Lower leg skin (tissue), 4 donors: Measurements from ENCODE around the gene USF1. TPM values are rescaled to one million over a fixed set of nuclear protein-coding genes. Genes with fewer than 3 reads are reported as not detected.

Experiments used
- DNase-seq, 2 donors: peaks; one replicate each; pipeline ENCODE4 v3.0.0-alpha.2; 2019; ENCODE audit warnings: low spot score in 2 of 2
- H3K4me3 ChIP-seq: fragments of 200-600 bp; sonication (generic); 2 replicates; pipeline ENCODE4 v1.5.1; 2017; ENCODE audit warnings: mild to moderate bottlenecking, low read depth; ENCODE audit not compliant: poor library complexity, severe bottlenecking
- CTCF ChIP-seq, 3 donors: fragments of 450-650 bp; IDR thresholded peaks; one replicate each; pipeline ENCODE4 v1.5.1; 2016; ENCODE audit warnings: antibody characterized with exemption in 3 of 3, mild to moderate bottlenecking in 3 of 3, moderate library complexity in 2 of 3
- POLR2A ChIP-seq, 2 donors: fragments of 450-650 bp; IDR thresholded peaks; one replicate each; pipeline ENCODE4 v1.6.1; 2016 to 2017; ENCODE audit warnings: antibody characterized with exemption in 2 of 2, mild to moderate bottlenecking in 1 of 2, moderate library complexity in 1 of 2
- WGBS, 2 donors: methylation state at CpG; one replicate each; pipeline ENCODE4 v1.1.5; 2018; 5-methylcytosine and 5-hydroxymethylcytosine counted together
- intact Hi-C: fragments of 100-400 bp; cut with DNase I; formaldehyde crosslinking; loops from one replicate; pipeline ENCODE4 v1.15.0; 2023; ENCODE audit warnings: low total_unique reads
- total RNA-seq, 4 donors: library from RNA; depleted of rRNA; stranded (reverse); fragments of >200 nt; gene quantifications; one replicate each; pipeline ENCODE4 v1.1.0, GENCODE V29; 2016

USF1 gene
- total RNA-seq, result 10 to 100 TPM; 35.3 to 59.4 (median 43.3) TPM

- TF ChIP-seq POLR2A (IDR thresholded peaks at IDR 0.05) (peak in 1 of 2 donors; percentile 59), CTCF (IDR thresholded peaks at IDR 0.05) (no peak)
These were observed at the start of gene USF1 for GRCh38 chr1:161045736-161046604. Gene USF1, minus strand, starts transcription at chr1:161045977. Its CDS starts 2,702 bp downstream, at chr1:161043275.

GRCh38 chr1:161095230-161095629, 49.5 kb upstream of the USF1 start:
- DNase-seq, result no peak
- TF ChIP-seq CTCF (IDR thresholded peaks at IDR 0.05), result no peak
- TF ChIP-seq POLR2A (IDR thresholded peaks at IDR 0.05), result no peak
- 94 to 95% methylated on average over 6 of the region's 6 CpGs for WGBS, 2 donors
- intact Hi-C loops, result loop anchor here (5.0 to 10.0 kb wide), 2 partner anchors 93 to 370 kb away; no protein-coding TSS in a partner anchor
- no peak overlapping the region for H3K4me3 ChIP-seq

More at GRCh38 chr1:161045736-161046604, at the start of gene USF1:
- peak within 1 kb of the TSS; percentile 90 for H3K4me3 ChIP-seq
- WGBS, 2 donors, result 0% methylated on average over 29 of the region's 29 CpGs
- intact Hi-C loops, result no loop called here
- peak; percentile 95 to 99 for DNase-seq

GRCh38 chr1:161094481-161094880, 48.7 kb upstream of the USF1 start:
- intact Hi-C loops, result loop anchor here (10.0 kb wide), 1 partner anchor 370 kb away; no protein-coding TSS in a partner anchor
- DNase-seq, result peak in 1 of 2 donors; percentile 58
- no peak overlapping the region for H3K4me3 ChIP-seq
- TF ChIP-seq POLR2A (IDR thresholded peaks at IDR 0.05) (no peak), CTCF (IDR thresholded peaks at IDR 0.05) (no peak)
- 95 to 96% methylated on average over 14 of the region's 14 CpGs for WGBS, 2 donors

- no peak for TF ChIP-seq CTCF (IDR thresholded peaks at IDR 0.05)
- TF ChIP-seq POLR2A (IDR thresholded peaks at IDR 0.05), result no peak
- H3K4me3 ChIP-seq, result no peak overlapping the region
- intact Hi-C loops, result loop anchor here (10.0 kb wide), 1 partner anchor 368 kb away; no protein-coding TSS in a partner anchor
- DNase-seq, result peak in 1 of 2 donors; percentile 85
- 55 to 61% methylated on average over 3 of the region's 3 CpGs for WGBS, 2 donors
These were observed 46.8 kb upstream of the USF1 start for GRCh38 chr1:161092621-161093028.

- peak in 1 of 2 donors; percentile 50 for DNase-seq
- intact Hi-C loops, result loop anchor here (10.0 kb wide), 1 partner anchor 367 kb away; no protein-coding TSS in a partner anchor
- TF ChIP-seq POLR2A (IDR thresholded peaks at IDR 0.05) (no peak), CTCF (IDR thresholded peaks at IDR 0.05) (no peak)
- 84 to 91% methylated on average over 7 of the region's 7 CpGs for WGBS, 2 donors
- no peak overlapping the region for H3K4me3 ChIP-seq
These were observed 46.2 kb upstream of the USF1 start for GRCh38 chr1:161091796-161092507.
